Endothelial cell of umbilical vein (primary cell): ENCODE measurements around the gene ADPRH.

Experiments
- EZH2 ChIP-seq: IDR thresholded peaks from 2 replicates; pipeline ENCODE4 v1.6.1; 2012; ENCODE audit warnings: borderline replicate concordance, low read depth, mild to moderate bottlenecking, moderate library complexity, low read length, inconsistent platforms; ENCODE audit not compliant: severe bottlenecking
- FOS ChIP-seq: IDR thresholded peaks from 2 replicates; pipeline ENCODE4 v1.6.1; 2011; ENCODE audit warnings: mild to moderate bottlenecking, low read length, moderate library complexity, borderline replicate concordance; ENCODE audit not compliant: insufficient read depth
- GATA2 ChIP-seq: IDR thresholded peaks from 2 replicates; pipeline ENCODE4 v1.7.0; 2011; ENCODE audit warnings: low read depth, mild to moderate bottlenecking, moderate library complexity, mixed read lengths, low read length; ENCODE audit not compliant: insufficient read length, insufficient read depth
- JUN ChIP-seq: IDR thresholded peaks from 2 replicates; pipeline ENCODE4 v1.6.1; 2011; ENCODE audit warnings: borderline replicate concordance, low read depth; ENCODE audit not compliant: insufficient read length, insufficient read depth
- MYC ChIP-seq: IDR thresholded peaks from one replicate; pipeline ENCODE4 v1.6.1; 2011; ENCODE audit warnings: mild to moderate bottlenecking, low read depth, low read length
- POLR2A ChIP-seq: IDR thresholded peaks from 2 replicates; pipeline ENCODE4 v1.6.1; 2012; ENCODE audit warnings: low read depth, mild to moderate bottlenecking, control low read depth, low read length
- POLR2AphosphoS5 ChIP-seq: IDR thresholded peaks from 2 replicates; pipeline ENCODE4 v1.6.1; 2012; ENCODE audit warnings: low read depth, mild to moderate bottlenecking, control low read depth, low read length, moderate library complexity; ENCODE audit not compliant: insufficient read depth
- TF ChIP-seq, protein P1 (sequence below), 2 donors: IDR thresholded peaks; 1 replicate in 1 of 2; 2 replicates in 1 of 2; pipeline ENCODE4 v1.5.1; 2011; ENCODE audit warnings: low read length in 2 of 2, mild to moderate bottlenecking in 2 of 2, moderate library complexity in 2 of 2, control low read depth in 1 of 2, inconsistent platforms in 1 of 2, low read depth in 1 of 2; ENCODE audit not compliant: insufficient read depth in 1 of 2; ENCODE audit errors: extremely low read depth in 1 of 2
- TF ChIP-seq, protein P2 (sequence below): IDR thresholded peaks from 2 replicates; pipeline ENCODE4 v1.6.1; 2011; ENCODE audit not compliant: insufficient read depth, insufficient read length

DNA sequence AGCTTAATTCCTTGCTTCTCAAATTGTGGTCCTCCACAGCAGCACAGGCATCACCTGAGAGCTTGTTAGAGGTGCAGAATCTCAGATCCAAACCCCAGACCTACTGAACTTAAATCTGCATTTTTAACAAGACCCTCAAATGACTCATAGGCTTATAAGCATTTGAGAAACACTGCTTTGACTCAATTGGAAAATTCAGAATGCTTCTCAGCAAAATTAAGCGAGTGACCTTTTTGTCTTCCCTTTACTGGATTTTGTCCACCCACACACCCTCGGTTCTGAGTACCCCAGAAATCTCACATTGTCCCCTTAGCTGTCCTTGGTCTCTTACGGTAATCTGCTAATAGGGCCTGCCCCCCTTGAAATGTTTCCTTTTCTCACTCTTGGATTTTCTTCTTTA, 37.7 kb upstream of the ADPRH start:
- TF ChIP-seq EZH2 (no peak), POLR2A (no peak), POLR2AphosphoS5 (no peak), FOS (no peak), GATA2 (no peak), JUN (no peak), MYC (no peak)
- TF ChIP-seq, protein P1, sequence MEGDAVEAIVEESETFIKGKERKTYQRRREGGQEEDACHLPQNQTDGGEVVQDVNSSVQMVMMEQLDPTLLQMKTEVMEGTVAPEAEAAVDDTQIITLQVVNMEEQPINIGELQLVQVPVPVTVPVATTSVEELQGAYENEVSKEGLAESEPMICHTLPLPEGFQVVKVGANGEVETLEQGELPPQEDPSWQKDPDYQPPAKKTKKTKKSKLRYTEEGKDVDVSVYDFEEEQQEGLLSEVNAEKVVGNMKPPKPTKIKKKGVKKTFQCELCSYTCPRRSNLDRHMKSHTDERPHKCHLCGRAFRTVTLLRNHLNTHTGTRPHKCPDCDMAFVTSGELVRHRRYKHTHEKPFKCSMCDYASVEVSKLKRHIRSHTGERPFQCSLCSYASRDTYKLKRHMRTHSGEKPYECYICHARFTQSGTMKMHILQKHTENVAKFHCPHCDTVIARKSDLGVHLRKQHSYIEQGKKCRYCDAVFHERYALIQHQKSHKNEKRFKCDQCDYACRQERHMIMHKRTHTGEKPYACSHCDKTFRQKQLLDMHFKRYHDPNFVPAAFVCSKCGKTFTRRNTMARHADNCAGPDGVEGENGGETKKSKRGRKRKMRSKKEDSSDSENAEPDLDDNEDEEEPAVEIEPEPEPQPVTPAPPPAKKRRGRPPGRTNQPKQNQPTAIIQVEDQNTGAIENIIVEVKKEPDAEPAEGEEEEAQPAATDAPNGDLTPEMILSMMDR (IDR thresholded peaks at IDR 0.05; ENCODE audit: extremely low read depth in 1 of 2, insufficient read depth in 1 of 2, low read depth in 1 of 2, low read length in 2 of 2): no peak
- TF ChIP-seq, protein P2, sequence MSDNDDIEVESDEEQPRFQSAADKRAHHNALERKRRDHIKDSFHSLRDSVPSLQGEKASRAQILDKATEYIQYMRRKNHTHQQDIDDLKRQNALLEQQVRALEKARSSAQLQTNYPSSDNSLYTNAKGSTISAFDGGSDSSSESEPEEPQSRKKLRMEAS: no peak
